HG03039 (cell line): ENCODE measurements around the gene GRM4.

Source experiments
- ATAC-seq: cut with Tn5 transposase; IDR thresholded peaks from one replicate; pipeline ENCODE4 v1.9.1; 2021; ENCODE audit warnings: mild to moderate bottlenecking, moderate library complexity; ENCODE audit not compliant: unreplicated experiment

The GRM4 gene

GRCh38 chr6:34086558-34086957 lies 59.3 kb downstream of the GRM4 start:
- ATAC-seq = no peak

- ATAC-seq = no peak
Measured at GRCh38 chr6:34085453-34086170, 60.3 kb downstream of the GRM4 start.

GRCh38 chr6:34084591-34085290 lies 61.1 kb downstream of the GRM4 start:
- ATAC-seq = no peak

GRCh38 chr6:34082864-34083626 lies 62.8 kb downstream of the GRM4 start:
- no peak for ATAC-seq

- no peak for ATAC-seq
Measured at GRCh38 chr6:34082348-34082747, 63.5 kb downstream of the GRM4 start.

GRCh38 chr6:34080357-34080756 lies 65.5 kb downstream of the GRM4 start:
- ATAC-seq = no peak

- ATAC-seq = no peak
Measured at GRCh38 chr6:34079899-34080298, 66.0 kb downstream of the GRM4 start.

- ATAC-seq = no peak
Measured at GRCh38 chr6:34075906-34076305, 70.0 kb downstream of the GRM4 start.

GRCh38 chr6:34074064-34074742 lies 71.7 kb downstream of the GRM4 start:
- no peak for ATAC-seq

- no peak for ATAC-seq
Measured at GRCh38 chr6:34073540-34073939, 72.3 kb downstream of the GRM4 start.

GRCh38 chr6:34072727-34073126 lies 73.2 kb downstream of the GRM4 start:
- ATAC-seq = no peak

GRCh38 chr6:34071884-34072379 lies 74.0 kb downstream of the GRM4 start:
- no peak for ATAC-seq

- ATAC-seq = no peak
Measured at GRCh38 chr6:34071136-34071883, 74.6 kb downstream of the GRM4 start.

- no peak for ATAC-seq
Measured at GRCh38 chr6:34070315-34071135, 75.4 kb downstream of the GRM4 start.

- no peak for ATAC-seq
Measured at GRCh38 chr6:34068462-34069044, 77.3 kb downstream of the GRM4 start.

- ATAC-seq = no peak
Measured at GRCh38 chr6:34067814-34068213, 78.1 kb downstream of the GRM4 start.

- no peak for ATAC-seq
Measured at GRCh38 chr6:34066772-34067770, 78.8 kb downstream of the GRM4 start.

- ATAC-seq = no peak
Measured at GRCh38 chr6:34066218-34066571, 79.7 kb downstream of the GRM4 start.
